Hematopoietic multipotent progenitor cell treated with erythropoietin and hydrocortisone succinate and interleukin-3 and kit ligand, for 4 days (in vitro differentiated cells): Measurements from ENCODE around the gene SMYD2.
A peak's percentile ranks its signal among the peaks of the same experiment; 100 is the strongest.
"Not testable (repeated sequence)": the region's sequence is repeated elsewhere in the genome, so short reads cannot be mapped to it uniquely, and the experiment has no call there.

Experiments
- DNase-seq: peaks from one replicate; pipeline ENCODE4 v3.0.0-alpha.2; 2015

SMYD2 gene

GRCh38 chr1:214271995-214272731, 8.8 kb upstream of the SMYD2 start:
- DNase-seq, result no peak

GRCh38 chr1:214272964-214273533, 7.9 kb upstream of the SMYD2 start:
- DNase-seq, result no peak

- DNase-seq, result not testable (repeated sequence)
Observed at GRCh38 chr1:214275700-214276099, 5.3 kb upstream of the SMYD2 start.

- DNase-seq, result no peak
Observed at GRCh38 chr1:214276786-214277185, 4.2 kb upstream of the SMYD2 start.

GRCh38 chr1:214277704-214278635, 3.0 kb upstream of the SMYD2 start:
- no peak for DNase-seq

GRCh38 chr1:214280386-214281020, 456 bp upstream of the SMYD2 start:
- peak; percentile 67 for DNase-seq

GRCh38 chr1:214281720-214282629, 1.0 kb downstream of the SMYD2 start:
- peak; percentile 63 for DNase-seq

GRCh38 chr1:214282630-214283242, 1.8 kb downstream of the SMYD2 start:
- DNase-seq, result no peak

- DNase-seq, result no peak
Observed at GRCh38 chr1:214285610-214286440, 4.9 kb downstream of the SMYD2 start.

GRCh38 chr1:214287884-214288283, 6.9 kb downstream of the SMYD2 start:
- no peak for DNase-seq

GRCh38 chr1:214289574-214290272, 8.8 kb downstream of the SMYD2 start:
- no peak for DNase-seq

- no peak for DNase-seq
Observed at GRCh38 chr1:214290424-214291037, 9.6 kb downstream of the SMYD2 start.

GRCh38 chr1:214292322-214292721, 11.4 kb downstream of the SMYD2 start:
- DNase-seq, result peak; percentile 23

- DNase-seq, result no peak
Observed at GRCh38 chr1:214295934-214296333, 15.0 kb downstream of the SMYD2 start.

- DNase-seq, result no peak
Observed at GRCh38 chr1:214296860-214297745, 16.1 kb downstream of the SMYD2 start.

GRCh38 chr1:214300149-214300780, 19.3 kb downstream of the SMYD2 start:
- no peak for DNase-seq

- DNase-seq, result no peak
Observed at GRCh38 chr1:214301526-214301925, 20.6 kb downstream of the SMYD2 start.
